NCI-H1105 treated with DMSO at 0.1 percent for 48 hours (cell line): Measurements from ENCODE around the gene GPR35.

Experiments used
- DNase-seq: peaks from one replicate; lab custom pipeline; 2025; lab: John Stamatoyannopoulos, UW

Gene GPR35

GRCh38 chr2:240624950-240625621 is at the start of gene GPR35:
Gene GPR35, plus strand, starts transcription at chr2:240625480. Its CDS starts 4,473 bp downstream, at chr2:240629953.
- no peak for DNase-seq

- DNase-seq: no peak
These were observed 49.2 kb upstream of the GPR35 start for GRCh38 chr2:240576036-240576435.

- no peak for DNase-seq
These were observed 48.7 kb upstream of the GPR35 start for GRCh38 chr2:240576436-240577205.

GRCh38 chr2:240577281-240578109 is 47.8 kb upstream of the GPR35 start:
- no peak for DNase-seq

GRCh38 chr2:240578110-240578450 is 47.2 kb upstream of the GPR35 start:
- no peak for DNase-seq

GRCh38 chr2:240578488-240578887 is 46.8 kb upstream of the GPR35 start:
- DNase-seq: no peak

- DNase-seq: no peak
These were observed 46.1 kb upstream of the GPR35 start for GRCh38 chr2:240579071-240579762.

- no peak for DNase-seq
These were observed 45.3 kb upstream of the GPR35 start for GRCh38 chr2:240579771-240580614.

GRCh38 chr2:240581811-240582210 is 43.5 kb upstream of the GPR35 start:
- no peak for DNase-seq

GRCh38 chr2:240582781-240583180 is 42.5 kb upstream of the GPR35 start:
- no peak for DNase-seq

GRCh38 chr2:240583774-240584173 is 41.5 kb upstream of the GPR35 start:
- DNase-seq: no peak

- DNase-seq: no peak
These were observed 40.7 kb upstream of the GPR35 start for GRCh38 chr2:240584486-240585031.

GRCh38 chr2:240585101-240585500 is 40.2 kb upstream of the GPR35 start:
- no peak for DNase-seq

GRCh38 chr2:240585681-240586197 is 39.5 kb upstream of the GPR35 start:
- DNase-seq: no peak

GRCh38 chr2:240586198-240586918 is 38.9 kb upstream of the GPR35 start, which contains the start of gene CAPN10:
Gene CAPN10, plus strand, starts transcription at chr2:240586734. Its CDS starts 178 bp downstream, at chr2:240586912.
- DNase-seq: peak; percentile 92

GRCh38 chr2:240586919-240587800 is 38.1 kb upstream of the GPR35 start:
- DNase-seq: peak; percentile 46

GRCh38 chr2:240588006-240588655 is 37.1 kb upstream of the GPR35 start:
- no peak for DNase-seq

- DNase-seq: no peak
These were observed 36.6 kb upstream of the GPR35 start for GRCh38 chr2:240588669-240589068.
